HG02943 (cell line): ENCODE measurements around the gene UST.

Experiments
- ATAC-seq: cut with Tn5 transposase; IDR thresholded peaks from one replicate; pipeline ENCODE4 v1.9.1; 2021; ENCODE audit warnings: mild to moderate bottlenecking, low read depth, moderate library complexity; ENCODE audit not compliant: unreplicated experiment

The UST gene

DNA sequence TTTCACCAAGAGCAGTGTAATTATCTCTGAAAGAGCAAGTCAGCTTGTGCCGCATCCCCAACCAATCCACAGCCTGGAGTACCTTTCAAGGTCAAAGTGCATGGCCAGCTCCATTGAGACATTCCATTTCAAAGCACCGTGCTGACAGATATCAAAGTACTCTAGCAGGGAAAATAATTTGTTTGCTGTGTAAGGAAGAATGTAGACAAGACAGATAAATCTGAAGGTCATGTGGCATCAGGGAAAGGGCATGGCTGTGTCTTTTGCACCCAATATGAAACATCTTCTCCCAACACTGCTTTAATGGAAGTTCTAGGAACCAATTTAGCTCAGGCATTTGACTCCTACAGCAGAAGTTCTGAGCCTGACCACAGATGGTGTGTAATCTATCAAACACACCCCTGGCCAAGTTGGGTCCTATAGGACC, 328.0 kb downstream of the UST start:
- ATAC-seq, result no peak

DNA sequence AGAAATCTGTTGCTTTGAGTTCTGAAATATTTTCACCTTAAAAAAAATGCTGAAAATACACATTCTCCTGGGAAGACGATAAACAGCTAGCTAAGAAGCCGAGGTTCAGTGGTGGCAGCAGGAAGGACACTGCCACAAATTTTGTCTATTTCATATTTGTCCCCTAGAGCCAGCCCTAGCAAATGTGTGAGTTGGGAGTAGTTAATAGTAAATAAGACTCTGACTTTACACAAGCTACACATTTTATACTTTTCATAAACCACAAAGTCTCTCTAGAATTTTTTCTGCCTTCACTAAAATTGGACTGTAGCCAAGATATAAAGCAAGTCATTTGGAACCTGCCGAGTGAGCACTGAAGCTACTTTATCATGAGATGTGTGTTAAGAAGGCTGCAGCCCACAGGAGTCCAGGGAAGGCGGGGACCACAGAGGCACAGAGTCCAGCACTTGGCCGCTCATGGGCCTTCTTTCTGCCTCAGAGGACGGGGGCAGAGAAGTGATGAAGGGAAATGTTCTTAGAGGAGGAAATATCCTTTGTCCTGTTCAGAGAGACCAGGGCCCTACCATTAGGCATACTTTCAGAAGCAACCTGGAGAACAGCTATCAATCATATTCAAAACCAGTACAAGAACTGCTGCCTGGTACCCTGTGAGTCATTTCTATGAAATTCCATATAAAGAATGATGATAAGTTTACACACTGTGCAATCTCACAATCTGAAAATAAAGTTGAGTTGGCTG, 329.0 kb downstream of the UST start:
- ATAC-seq, result no peak

DNA sequence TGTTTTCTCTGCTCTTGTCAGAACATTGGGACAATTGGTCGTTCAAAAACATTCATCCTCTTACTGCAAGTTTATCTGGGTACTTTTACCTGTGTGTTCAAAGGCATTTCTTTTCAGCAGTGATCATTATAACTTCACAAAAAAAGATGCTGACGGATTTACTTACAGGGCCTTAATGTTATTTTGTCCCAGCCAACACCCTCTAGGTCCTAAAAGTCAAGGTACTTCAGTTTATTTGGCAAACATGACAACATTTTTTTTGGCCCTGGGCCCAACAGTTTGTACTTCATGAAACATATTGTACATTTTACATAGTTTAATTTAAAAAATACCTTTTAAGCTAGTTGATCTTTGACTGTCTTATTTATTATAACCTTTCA, 329.5 kb downstream of the UST start:
- ATAC-seq, result no peak

DNA sequence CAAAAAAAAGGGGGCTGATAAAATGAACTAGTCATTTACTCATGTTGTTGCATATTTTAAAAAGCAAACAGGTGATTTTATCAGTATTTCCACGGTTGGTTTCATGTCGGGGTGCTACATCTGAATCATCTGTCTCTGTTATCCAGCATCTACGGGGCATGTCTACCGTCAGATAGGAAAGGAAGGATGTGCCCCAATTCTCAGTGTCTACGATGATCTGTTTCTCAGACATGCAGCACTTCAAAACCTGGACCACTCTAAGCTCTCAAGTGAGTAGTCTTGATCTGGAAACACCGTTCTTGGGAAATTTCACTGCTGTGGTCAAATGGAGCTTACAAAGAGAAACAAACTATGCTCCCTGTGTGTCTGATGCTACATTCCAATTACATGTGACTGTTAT, 330.4 kb downstream of the UST start:
- ATAC-seq, result no peak

DNA sequence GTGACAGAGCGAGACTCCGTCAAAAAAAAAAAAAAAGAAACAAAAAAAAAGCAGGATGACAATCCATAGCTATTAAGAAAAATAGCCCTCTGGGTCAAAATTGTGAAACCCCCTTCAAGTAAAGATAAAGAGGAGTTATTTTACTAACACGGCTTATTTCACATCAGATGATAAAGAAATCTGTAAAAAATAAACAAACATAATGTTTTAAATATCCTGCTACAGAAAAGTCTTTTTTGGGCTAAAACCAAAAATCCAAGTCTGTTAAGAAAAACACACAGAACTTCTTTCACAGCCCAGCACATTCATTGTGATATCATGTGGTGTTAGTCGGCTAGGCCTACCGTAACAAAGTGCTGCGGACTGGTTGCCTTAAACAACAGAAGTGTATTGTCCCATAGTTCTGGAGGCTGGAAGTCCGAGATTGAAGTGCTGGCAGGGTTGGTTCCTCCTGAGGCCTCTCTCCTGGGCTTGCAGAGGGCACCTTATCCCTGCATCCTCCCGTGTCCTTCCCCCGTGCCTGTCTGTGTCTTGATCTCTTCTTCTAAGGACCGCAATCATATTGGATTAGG, 331.5 kb downstream of the UST start:
- ATAC-seq, result no peak

DNA sequence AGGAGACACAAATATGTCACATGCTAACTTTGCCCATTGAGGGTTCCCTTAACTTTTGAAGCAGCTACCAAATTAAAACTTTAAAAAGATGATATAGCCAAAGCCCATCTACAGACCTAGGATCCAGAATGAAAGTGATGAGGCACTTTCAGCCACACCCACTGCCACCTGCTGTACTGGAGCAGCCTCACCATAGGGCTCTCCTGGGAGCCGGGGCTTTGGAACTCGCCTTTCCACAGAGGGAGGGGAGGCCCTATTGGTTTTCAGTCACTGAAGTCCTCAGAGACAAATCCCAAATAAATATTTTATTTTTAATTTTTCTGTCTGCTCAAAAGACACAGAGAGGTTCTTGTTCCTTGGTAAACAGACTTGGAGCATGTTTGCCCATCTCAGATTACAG, 332.6 kb downstream of the UST start:
- ATAC-seq, result no peak

DNA sequence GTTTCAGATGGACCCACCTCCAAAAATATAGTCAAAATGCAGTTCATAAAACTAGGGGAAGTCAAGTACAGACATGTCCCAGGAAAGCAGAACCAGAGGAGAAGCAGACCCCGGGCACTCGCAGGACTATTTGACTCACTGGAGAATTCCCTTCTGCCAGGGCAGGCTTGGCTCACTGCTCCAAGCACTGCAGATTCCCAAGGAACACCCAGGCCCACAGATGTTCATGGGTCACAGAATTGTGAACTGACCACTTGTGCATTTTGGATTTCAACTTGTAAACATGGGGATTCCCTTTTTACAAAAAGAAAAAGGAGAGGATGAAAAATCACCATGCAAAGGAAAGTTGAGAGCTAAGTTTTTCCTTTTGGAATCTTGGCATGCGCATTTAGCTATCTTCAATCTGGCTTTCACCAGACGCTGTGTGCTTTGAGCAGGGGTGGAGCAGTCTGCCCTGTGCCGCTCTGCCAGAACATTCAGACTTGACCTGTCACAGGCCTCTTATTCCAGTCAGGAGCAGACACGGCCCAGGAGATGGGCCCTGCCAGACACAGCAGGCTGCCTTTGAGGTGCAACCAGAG, 333.2 kb downstream of the UST start:
- ATAC-seq, result no peak

DNA sequence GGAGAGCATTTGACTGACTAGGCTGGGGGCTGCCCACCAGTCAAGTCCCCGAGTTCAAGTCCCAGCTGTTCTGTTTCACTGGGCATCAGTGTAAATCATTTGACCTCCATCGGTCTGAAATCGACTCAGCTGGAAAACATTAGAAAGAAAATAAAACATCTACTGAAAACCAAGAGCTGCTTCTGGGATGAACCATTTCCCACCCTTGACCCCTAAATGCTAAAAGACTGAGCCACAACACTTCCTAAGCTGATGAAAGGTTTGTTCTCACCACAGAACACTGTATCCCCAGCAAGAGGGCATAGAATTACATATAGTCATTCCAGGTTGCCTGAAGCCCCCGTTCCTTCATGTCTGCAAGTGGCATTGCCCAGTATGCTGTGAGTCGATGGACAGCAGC, 333.7 kb downstream of the UST start:
- ATAC-seq, result no peak

DNA sequence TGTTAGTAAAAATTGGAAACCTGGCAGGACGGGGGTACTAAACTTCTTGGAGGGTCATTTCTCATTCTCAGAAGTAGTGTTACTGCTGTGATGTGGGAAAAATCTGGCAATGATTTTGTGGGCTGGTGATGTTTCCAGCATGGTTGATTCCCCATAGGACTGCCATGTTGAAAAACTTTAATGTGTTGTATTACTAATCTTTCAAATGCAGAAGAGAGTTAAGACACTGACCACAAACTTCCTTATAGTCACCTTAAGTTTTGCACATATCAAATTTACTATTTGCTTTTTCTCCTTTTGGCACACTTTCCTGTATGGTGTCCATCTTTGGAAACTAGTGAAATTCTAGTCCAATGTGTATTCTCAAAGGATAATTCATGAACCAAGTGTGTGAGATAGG, 334.5 kb downstream of the UST start:
- no peak for ATAC-seq

DNA sequence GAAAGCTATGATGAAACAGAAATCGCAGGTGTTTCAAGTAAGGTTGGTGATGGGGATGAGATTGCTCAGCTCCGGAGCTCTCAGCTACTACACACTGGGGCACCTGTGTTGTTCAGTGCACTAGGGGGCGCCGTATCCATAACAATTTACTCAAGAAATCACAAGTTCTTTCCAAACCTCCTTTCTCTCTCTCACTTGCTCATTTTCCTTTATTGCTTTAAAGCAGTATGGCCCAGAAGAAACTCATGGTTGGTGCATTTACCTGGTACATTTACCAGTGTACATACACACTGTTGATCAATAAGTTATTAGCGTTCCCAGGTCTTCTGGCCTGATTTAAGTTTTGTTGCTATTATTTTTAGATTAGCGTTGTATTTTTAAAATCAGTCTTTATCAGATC, 335.5 kb downstream of the UST start:
- no peak for ATAC-seq

DNA sequence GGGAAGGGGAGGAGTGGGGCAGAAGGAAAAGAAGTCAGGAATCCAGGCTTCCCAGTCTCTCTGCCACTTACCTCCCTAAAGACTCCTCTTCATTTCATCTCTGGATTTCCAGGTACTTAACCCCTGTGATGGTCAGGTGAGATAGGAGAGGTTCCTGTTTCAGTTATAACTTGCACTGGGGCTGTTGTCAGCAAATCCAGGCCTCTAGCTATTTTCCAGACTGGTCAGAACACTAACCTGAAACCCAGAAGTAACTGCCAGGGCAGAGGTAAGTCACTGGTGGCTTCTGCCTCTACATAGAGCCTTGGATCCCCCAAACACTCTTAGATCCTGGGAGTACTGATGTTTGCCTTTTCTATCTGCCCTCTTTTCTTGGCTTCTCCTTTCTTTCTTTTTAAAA, 337.2 kb downstream of the UST start:
- no peak for ATAC-seq

DNA sequence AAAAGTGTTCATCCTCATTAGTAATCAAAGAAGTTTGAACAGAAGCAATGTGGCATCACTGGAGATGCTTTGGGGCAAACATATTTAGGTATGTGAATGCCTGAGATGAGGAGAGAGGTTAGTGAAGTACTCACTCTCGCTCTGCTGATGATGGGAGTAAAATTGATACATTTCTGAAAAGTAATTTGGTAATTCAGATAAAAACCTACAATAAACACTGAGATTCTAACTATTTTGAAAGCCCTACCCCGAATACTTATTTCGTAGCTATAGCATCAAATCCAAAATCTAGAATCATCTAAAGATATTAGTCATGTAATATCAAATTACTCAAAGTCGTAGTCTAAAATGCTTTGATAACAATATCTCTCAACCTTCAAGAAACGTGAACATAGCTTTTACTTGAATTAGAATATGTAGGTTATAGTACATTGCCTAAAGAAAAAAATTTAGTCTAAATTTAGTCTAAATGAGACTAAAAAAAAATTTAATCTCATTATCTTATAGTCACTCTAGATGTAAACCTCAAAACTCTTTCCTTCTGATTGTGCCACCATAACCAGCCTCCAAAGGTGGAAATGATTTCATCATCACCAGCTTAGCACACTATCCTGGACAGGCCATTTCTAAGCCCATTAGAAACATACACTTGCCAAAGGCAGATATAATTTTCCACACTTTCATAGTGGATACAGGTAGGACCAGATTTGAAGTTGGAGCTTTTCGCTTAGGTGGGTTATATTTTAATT, 338.2 kb downstream of the UST start:
- ATAC-seq, result no peak

DNA sequence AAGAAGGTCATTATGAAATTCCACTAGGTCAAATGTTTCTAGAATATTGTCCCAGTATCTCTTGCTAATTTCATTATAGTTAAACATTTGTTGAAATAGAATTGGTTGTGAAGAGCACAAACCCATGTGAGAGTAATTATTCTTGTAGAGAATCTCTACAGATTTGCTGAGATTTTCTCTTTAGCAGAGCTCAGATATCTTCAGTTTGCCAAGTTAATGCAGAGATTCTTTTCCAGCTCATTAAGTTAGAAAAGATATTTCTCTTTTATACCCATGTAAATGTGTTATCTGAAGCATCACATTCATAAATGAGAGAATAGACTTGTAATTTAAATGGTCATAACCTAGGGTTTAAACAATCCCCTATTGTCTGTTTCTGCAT, 338.7 kb downstream of the UST start:
- ATAC-seq, result no peak

DNA sequence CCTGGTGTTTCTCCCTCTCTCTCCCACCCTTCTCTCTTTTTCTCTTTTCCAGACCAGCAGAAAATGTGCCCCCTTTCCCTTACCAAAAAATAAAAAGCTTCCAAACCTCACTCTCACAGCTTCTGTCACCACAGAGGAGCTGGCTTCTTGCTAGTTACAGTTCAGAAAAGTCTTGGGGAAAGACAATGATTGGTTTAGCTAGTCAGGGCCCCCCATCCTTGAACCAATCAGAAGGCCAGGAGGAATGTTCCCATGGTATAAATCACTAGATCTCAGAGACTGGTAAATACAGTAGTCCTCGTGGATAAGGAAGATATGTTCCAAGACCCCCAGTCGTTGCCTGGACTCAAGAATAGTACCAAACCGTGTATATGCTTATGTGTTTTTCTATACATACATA, 339.5 kb downstream of the UST start:
- ATAC-seq, result no peak

DNA sequence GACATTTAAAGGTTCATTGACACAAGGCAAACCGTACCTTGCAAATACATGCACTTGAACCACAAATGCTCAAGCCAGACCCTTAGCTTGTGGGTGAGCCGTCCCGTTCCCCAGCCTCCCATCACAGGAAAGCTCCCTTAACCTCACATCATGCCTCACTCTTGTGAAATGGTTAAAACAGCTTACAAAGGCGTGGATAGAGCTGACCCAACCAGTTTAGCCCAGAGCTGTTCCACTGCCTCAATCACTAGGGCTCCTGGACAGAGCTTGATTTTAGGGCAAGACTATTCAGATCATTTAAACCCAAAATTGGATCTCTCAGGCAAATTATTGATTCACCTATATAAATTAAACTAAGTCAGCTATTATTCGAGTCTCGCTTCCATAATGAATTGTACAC, 341.1 kb downstream of the UST start:
- no peak for ATAC-seq

DNA sequence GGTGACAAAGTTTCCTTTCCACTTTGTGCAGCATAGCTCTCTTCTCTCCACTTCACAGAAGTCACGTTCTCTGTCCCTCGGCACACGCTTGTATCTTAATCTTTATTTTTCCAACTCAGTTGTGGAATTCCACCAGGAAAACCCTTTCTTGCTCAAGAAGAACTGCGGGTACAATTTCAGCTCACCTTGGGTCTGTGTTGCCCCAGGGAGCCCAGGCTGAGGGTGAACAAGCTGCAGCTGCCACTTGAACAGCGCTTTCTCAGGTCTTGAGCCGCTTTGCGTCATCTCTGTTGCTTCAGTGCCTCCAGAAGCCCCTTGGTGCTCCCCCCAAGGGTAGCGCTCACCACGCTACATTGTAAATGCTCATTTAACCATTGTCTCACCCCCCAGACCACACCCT, 341.5 kb downstream of the UST start:
- ATAC-seq, result no peak

DNA sequence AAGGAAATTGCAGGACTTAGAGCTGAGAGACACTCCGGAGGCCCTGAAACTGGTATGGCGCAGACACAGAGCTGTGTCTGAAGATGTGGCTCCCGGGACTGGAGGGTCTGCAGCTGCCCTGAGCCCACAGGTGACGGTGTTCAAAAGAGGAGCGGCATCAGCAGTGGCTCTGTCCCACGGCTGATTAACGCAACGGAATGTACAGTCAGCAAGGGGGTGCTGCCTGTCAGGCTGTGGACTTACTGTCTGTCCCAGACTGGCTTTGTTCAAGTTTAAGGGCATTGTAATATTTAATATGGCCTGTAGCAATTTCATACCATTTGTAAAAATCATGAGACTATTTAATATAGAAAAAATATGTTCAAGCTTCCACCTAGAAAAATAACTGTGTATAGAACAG, 342.7 kb downstream of the UST start:
- no peak for ATAC-seq

DNA sequence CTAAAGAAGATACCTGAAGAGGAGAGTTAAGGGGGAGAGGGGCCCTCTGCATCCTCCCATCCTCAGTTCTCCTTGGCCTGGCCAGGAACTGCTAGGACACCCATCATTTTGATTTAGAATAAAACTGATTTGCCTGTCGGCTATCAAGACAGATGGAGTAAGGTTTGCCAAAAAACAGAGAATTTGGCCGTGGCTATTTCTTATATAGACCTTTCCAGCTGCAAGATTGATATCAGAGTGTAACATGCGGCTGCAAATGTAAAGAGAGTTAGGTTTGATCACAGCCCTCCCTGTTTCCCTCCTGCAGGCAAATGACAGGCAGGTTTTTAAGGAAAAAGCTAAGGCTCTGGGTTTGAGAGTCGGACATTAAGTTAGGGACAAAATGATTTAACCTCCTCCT, 344.1 kb downstream of the UST start:
- ATAC-seq, result no peak

DNA sequence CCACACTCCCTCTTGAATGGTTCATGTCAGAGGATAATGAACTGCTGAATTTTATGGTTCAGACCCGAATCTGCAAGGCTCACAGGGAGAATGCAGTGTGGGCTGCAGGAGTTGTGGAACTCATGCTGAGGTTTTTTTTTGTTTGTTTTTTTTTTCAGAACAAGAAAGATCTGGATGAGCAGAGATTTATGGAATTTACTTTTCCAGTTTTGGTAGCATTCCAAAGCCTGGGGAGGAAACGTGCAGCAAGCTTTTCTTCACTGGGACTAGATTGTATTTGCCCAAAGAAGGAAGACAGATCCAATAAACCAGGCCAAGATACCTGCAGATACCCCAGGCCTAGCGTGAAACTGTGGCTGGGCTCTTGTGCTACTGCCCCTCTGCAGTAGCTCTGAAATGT, 346.8 kb downstream of the UST start:
- ATAC-seq, result no peak

DNA sequence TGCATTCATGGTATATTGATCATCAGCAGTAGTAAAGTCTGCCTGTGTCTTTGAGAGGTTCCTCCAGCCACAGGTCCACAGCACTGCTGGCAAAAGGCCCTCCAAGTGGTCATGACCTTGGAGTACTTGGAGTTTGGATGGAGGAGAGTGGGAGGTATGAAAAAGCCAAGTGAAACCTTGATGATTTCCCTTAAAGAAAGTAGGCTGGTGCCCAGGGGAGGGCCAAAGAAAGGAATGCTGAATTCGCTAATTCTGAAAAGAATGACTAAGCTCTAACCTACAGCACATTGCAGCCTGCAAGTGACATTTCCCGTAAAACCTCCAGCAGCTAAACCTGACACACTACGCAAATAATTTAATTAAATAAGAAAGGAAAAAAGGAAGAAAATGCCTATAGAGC, 347.3 kb downstream of the UST start:
- ATAC-seq, result no peak

DNA sequence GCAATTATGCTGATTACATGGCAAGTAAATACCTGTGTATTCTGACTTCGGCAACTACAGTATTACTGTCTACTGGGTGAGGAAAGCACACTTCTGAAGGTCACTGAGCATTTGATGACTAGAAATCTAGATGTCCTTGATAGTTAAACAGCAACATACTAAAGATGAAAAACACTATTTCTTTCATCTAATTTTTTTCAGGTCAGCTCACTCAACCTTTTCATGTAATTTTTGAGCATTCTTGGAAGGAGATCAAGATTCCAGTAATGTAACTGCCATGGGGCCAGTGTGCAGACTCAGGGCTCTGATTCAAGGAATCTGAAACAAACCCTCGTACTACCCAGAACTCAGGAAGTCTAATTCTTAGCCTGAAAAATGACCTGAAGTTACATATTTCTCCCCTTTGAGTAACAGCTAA, 348.1 kb downstream of the UST start:
- ATAC-seq, result no peak

DNA sequence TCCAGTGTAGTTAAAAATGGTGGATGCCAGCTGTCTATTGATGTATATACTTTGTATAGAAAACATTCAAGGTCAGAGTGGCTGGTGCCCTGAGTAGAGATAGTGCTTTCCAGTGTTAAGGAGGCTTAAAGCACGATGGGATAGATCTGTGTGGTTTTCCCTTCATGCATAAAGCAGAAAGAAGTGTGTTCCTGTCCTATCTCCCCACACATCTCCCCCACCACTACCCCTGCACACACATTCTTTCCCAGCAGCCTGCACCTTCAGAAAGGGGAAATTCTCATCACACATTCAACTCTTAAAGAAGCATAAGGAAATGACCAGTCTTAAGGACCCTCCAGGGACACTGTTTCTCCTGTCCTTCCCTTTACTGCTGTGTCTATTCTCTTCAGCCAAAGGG, 349.0 kb downstream of the UST start:
- ATAC-seq, result no peak
